OCI-LY7 (cell line): ENCODE data around the gene ZNF892. TPM values are rescaled to one million over a fixed set of nuclear protein-coding genes. Genes with fewer than 3 reads are reported as not detected.

Source experiments
- BruUV-seq: library from RNA; stranded (reverse); fragments of 400-500 nt; replicated peaks from 2 replicates; lab custom pipeline; 2021; lab: Mats Ljungman, UMichigan
- CTCF ChIA-PET: fragments of 300-600 bp; sonication (Branson Sonifier 250); formaldehyde crosslinking; loops from one replicate; lab custom pipeline; 2022; ENCODE audit warnings: antibody characterized with exemption; ENCODE audit not compliant: unreplicated experiment; lab: Charles Lee
- POLR2A ChIA-PET: fragments of 300-600 bp; sonication (Branson Sonifier 250); formaldehyde crosslinking; loops from one replicate; lab custom pipeline; 2022; ENCODE audit warnings: antibody characterized with exemption; lab: Charles Lee
- DNase-seq: peaks from one replicate; pipeline ENCODE4 v3.0.0-alpha.2; 2015; ENCODE audit warnings: low spot score
- H2AFZ ChIP-seq: fragments of 200-600 bp; sonication (generic), shearing (Covaris generic); 2 replicates; pipeline ENCODE4 v1.6.1; 2014; ENCODE audit warnings: mild to moderate bottlenecking, antibody characterized with exemption, low read length, moderate library complexity
- H3K27ac ChIP-seq: fragments of 200-600 bp; sonication (generic); 2 replicates; pipeline ENCODE4 v1.5.1; 2014; ENCODE audit warnings: mixed run types, low read depth, mild to moderate bottlenecking, moderate library complexity, low read length, inconsistent platforms; ENCODE audit not compliant: poor library complexity, severe bottlenecking
- H3K36me3 ChIP-seq: fragments of 200-600 bp; sonication (generic); 2 replicates; pipeline ENCODE4 v1.6.1; 2014; ENCODE audit warnings: mild to moderate bottlenecking, antibody characterized with exemption, low read length, moderate library complexity, mixed read lengths; ENCODE audit not compliant: insufficient read depth
- H3K4me1 ChIP-seq: fragments of 200-600 bp; sonication (generic); 2 replicates; pipeline ENCODE4 v1.5.1; 2014; ENCODE audit warnings: mild to moderate bottlenecking, low read length; ENCODE audit not compliant: insufficient read depth, poor library complexity, severe bottlenecking
- H3K4me2 ChIP-seq: fragments of 200-600 bp; sonication (generic); 2 replicates; pipeline ENCODE4 v1.6.1; 2014; ENCODE audit warnings: mild to moderate bottlenecking, low read length
- H3K4me3 ChIP-seq: fragments of 200-600 bp; sonication (generic); 2 replicates; pipeline ENCODE4 v1.5.1; 2014; ENCODE audit warnings: mild to moderate bottlenecking, low read depth, low read length; ENCODE audit not compliant: poor library complexity, severe bottlenecking
- H3K79me2 ChIP-seq: fragments of 200-600 bp; sonication (generic); 2 replicates; pipeline ENCODE4 v1.6.1; 2016; ENCODE audit warnings: low read depth, mild to moderate bottlenecking, low read length, moderate library complexity, mixed read lengths; ENCODE audit not compliant: insufficient read depth
- H3K9me2 ChIP-seq: fragments of 200-600 bp; sonication (generic); 2 replicates; pipeline ENCODE4 v1.6.1; 2016; ENCODE audit warnings: mild to moderate bottlenecking, low read length, mixed read lengths; ENCODE audit not compliant: insufficient read depth
- H3K9me3 ChIP-seq: fragments of 200-600 bp; sonication (generic); 2 replicates; pipeline ENCODE4 v1.6.1; 2014; ENCODE audit warnings: mild to moderate bottlenecking, mixed run types, low read length, mixed read lengths
- H4K20me1 ChIP-seq: fragments of 200-600 bp; sonication (generic); 2 replicates; pipeline ENCODE4 v1.6.1; 2014; ENCODE audit warnings: mild to moderate bottlenecking, antibody characterized with exemption, low read length, moderate library complexity, mixed read lengths; ENCODE audit not compliant: insufficient read depth
- CTCF ChIP-seq: fragments of 200-600 bp; sonication (generic); conservative IDR thresholded peaks from 2 replicates; pipeline ENCODE4 v1.5.1; 2014; ENCODE audit warnings: mild to moderate bottlenecking, antibody characterized with exemption, low read length, moderate library complexity, mixed read lengths
- EZH2phosphoT487 ChIP-seq: fragments of 200-600 bp; sonication (generic); IDR thresholded peaks from 2 replicates; pipeline ENCODE4 v1.6.1; 2018; ENCODE audit warnings: low read depth, borderline replicate concordance, mild to moderate bottlenecking, mixed run types, antibody characterized with exemption, low read length, moderate library complexity, mixed read lengths
- intact Hi-C: fragments of 100-400 bp; cut with micrococcal nuclease; formaldehyde crosslinking; loops from one replicate; pipeline ENCODE4 v1.10.0; 2022; ENCODE audit not compliant: unreplicated experiment
- total RNA-seq, 2 experiments: library from RNA; depleted of rRNA in 1 of 2; stranded (reverse); fragments of >200 nt in 1 of 2; shearing (Covaris generic) in 1 of 2; gene quantifications; 2 replicates each; pipeline ENCODE4 v1.2.3, GENCODE V29; 2014 to 2022

The ZNF892 gene
- total RNA-seq, 2 experiments from 2014 or later, result 2.9 to 4.7 TPM

GRCh38 chr2:95204396-95204795 lies 2.9 kb upstream of the ZNF892 start:
- Histone ChIP-seq H3K4me2 (no peak overlapping the region), H4K20me1 (no peaks in the 10 kb centered on the region), H3K27ac (no peak overlapping the region), H3K79me2 (no peaks in the 10 kb centered on the region), H3K36me3 (no peaks in the 10 kb centered on the region; the same call in 1 of the 2 replicates), H2AFZ (no peak overlapping the region), H3K9me3 (peaks cover 12% of the 10 kb centered on the region; the same call in 1 of the 2 replicates), H3K9me2 (no peaks in the 10 kb centered on the region), H3K4me3 (no peak overlapping the region), H3K4me1 (peaks cover 4% of the 10 kb centered on the region)
- ChIA-PET CTCF (no interaction called here), POLR2A (interaction anchor here (0.7 kb wide), 1 partner anchor 57 kb away, joined by 3 read pairs; no protein-coding TSS in a partner anchor)
- DNase-seq, result no peak
- no TSS peak for BruUV-seq
- no peak for TF ChIP-seq EZH2phosphoT487
- intact Hi-C loops, result no loop called here

GRCh38 chr2:95206096-95206495 lies 1.2 kb upstream of the ZNF892 start:
- DNase-seq, result no peak
- H2AFZ ChIP-seq, result peak overlapping the region; percentile 99; the same call in 1 of the 2 replicates
- H4K20me1 ChIP-seq, result no peaks in the 10 kb centered on the region
- H3K4me2 ChIP-seq, result peak overlapping the region; percentile 68
- peaks cover under 1% of the 10 kb centered on the region; the same call in 1 of the 2 replicates for H3K36me3 ChIP-seq
- H3K4me1 ChIP-seq, result peaks cover 4% of the 10 kb centered on the region
- no peaks in the 10 kb centered on the region for H3K79me2 ChIP-seq
- H3K9me2 ChIP-seq, result no peaks in the 10 kb centered on the region
- ChIA-PET POLR2A (interaction anchor here (1.5 kb wide), 1 partner anchor 84 kb away, joined by 3 read pairs; the partner anchor contains the start of gene MRPS5), CTCF (no interaction called here)
- BruUV-seq, result no TSS peak
- peak overlapping the region; percentile 83 for H3K4me3 ChIP-seq
- H3K9me3 ChIP-seq, result peaks cover 17% of the 10 kb centered on the region; the same call in 1 of the 2 replicates
- no peak for TF ChIP-seq EZH2phosphoT487
- no peak for TF ChIP-seq CTCF
- intact Hi-C loops, result loop anchor here (2.0 kb wide), 2 partner anchors 41 to 129 kb away; partner anchors contain the start of gene ZNF2
- no peak overlapping the region for H3K27ac ChIP-seq

GRCh38 chr2:95208106-95208505 lies 785 bp downstream of the ZNF892 start:
- no peak for DNase-seq
- H3K4me3 ChIP-seq, result peak overlapping the region; percentile 83
- peak overlapping the region; percentile 68 for H3K4me2 ChIP-seq
- H3K36me3 ChIP-seq, result peaks cover 21% of the 10 kb centered on the region
- H2AFZ ChIP-seq, result peak overlapping the region; percentile 99
- no peaks in the 10 kb centered on the region for H4K20me1 ChIP-seq
- intact Hi-C loops, result no loop called here
- no TSS peak for BruUV-seq
- peaks cover 4% of the 10 kb centered on the region for H3K4me1 ChIP-seq
- H3K79me2 ChIP-seq, result no peaks in the 10 kb centered on the region
- CTCF ChIA-PET, result no interaction called here
- TF ChIP-seq CTCF, result no peak
- TF ChIP-seq EZH2phosphoT487, result no peak
- H3K27ac ChIP-seq, result no peak overlapping the region
- H3K9me2 ChIP-seq, result no peaks in the 10 kb centered on the region
- POLR2A ChIA-PET, result no interaction called here
- H3K9me3 ChIP-seq, result peaks cover 25% of the 10 kb centered on the region; the same call in 1 of the 2 replicates
